Parathyroid adenoma (tissue), 2 donors: ENCODE measurements around the gene STXBP6.

Source experiments
- H2AFZ ChIP-seq: fragments of 300-600 bp; sonication (generic); one replicate; pipeline ENCODE4 v1.7.0; 2017; ENCODE audit warnings: antibody characterized with exemption, mild to moderate bottlenecking
- H3K27ac ChIP-seq: fragments of 300-600 bp; sonication (generic); one replicate; pipeline ENCODE4 v1.7.0; 2017
- H3K27me3 ChIP-seq: fragments of 300-600 bp; sonication (generic); one replicate; pipeline ENCODE4 v1.7.0; 2017; ENCODE audit warnings: low read length; ENCODE audit not compliant: control insufficient read depth, insufficient read depth
- H3K36me3 ChIP-seq: fragments of 300-600 bp; sonication (generic); one replicate; pipeline ENCODE4 v1.7.0; 2017; ENCODE audit warnings: low read length; ENCODE audit not compliant: control insufficient read depth, insufficient read depth
- H3K4me1 ChIP-seq: fragments of 300-600 bp; sonication (generic); one replicate; pipeline ENCODE4 v1.7.0; 2017; ENCODE audit warnings: control low read depth
- H3K4me2 ChIP-seq: fragments of 300-600 bp; sonication (generic); one replicate; pipeline ENCODE4 v1.7.0; 2017; ENCODE audit warnings: low read length
- H3K4me3 ChIP-seq: fragments of 300-600 bp; sonication (generic); one replicate; pipeline ENCODE4 v1.7.0; 2017; ENCODE audit warnings: low read depth, low read length
- H3K79me2 ChIP-seq: fragments of 300-600 bp; sonication (generic); one replicate; pipeline ENCODE4 v1.7.0; 2017; ENCODE audit warnings: control low read depth
- H3K9ac ChIP-seq: fragments of 300-600 bp; sonication (generic); one replicate; pipeline ENCODE4 v1.7.0; 2017; ENCODE audit warnings: mild to moderate bottlenecking
- H3K9me3 ChIP-seq: fragments of 300-600 bp; sonication (generic); one replicate; pipeline ENCODE4 v1.7.0; 2017; ENCODE audit warnings: low read length; ENCODE audit not compliant: control insufficient read depth
- TF ChIP-seq, protein P1 (sequence below): fragments of 300-600 bp; sonication (generic); IDR thresholded peaks from one replicate; pipeline ENCODE4 v1.7.0; 2017; ENCODE audit warnings: antibody characterized with exemption, mild to moderate bottlenecking
- donor health status: primary hyperparathyroidism.

Gene STXBP6

DNA sequence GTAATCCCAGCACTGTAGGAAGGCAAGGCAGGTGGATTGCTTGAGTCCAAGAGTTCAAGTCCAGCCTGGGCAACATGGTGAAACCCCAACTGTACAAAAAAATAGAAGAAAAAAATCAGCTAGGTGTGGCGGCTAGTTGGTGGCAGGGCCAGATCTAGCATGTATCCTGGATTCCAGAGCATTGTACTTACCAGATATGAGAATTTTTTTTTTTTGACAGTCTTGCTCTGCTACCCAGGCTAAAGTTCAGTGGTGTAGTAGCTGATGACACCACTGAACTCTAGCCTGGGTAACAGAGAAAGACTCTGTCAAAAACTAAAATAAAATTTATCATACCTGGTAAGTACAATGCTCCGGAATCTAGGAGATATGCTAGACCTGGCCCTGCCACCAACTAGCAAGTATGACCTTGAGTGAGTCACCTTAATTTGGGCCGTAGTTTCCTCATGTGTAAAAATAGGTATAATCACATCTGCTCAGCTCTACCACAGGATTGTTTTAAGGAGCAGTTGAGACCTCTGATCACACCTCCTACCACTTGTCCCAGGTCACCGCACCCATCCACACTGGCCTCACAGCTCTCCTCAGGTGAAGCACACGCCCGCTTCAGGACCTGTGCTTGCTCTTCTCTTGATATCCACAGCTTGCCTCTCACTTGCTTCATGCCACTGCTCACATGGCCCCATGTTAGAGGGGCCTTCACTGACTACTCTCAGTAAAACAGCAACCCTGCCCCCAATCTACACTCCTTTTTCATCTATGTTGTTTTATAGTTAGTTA, 140.2 kb downstream of the STXBP6 start:
- Histone ChIP-seq H3K27me3 (no peaks in the 10 kb centered on the region), H3K79me2 (no peaks in the 10 kb centered on the region), H3K27ac (no peak overlapping the region), H3K9ac (no peak overlapping the region), H2AFZ (no peak overlapping the region), H3K9me3 (no peaks in the 10 kb centered on the region), H3K4me3 (no peak overlapping the region), H3K4me1 (no peaks in the 10 kb centered on the region), H3K36me3 (no peaks in the 10 kb centered on the region), H3K4me2 (no peak overlapping the region)
- TF ChIP-seq, protein P1, sequence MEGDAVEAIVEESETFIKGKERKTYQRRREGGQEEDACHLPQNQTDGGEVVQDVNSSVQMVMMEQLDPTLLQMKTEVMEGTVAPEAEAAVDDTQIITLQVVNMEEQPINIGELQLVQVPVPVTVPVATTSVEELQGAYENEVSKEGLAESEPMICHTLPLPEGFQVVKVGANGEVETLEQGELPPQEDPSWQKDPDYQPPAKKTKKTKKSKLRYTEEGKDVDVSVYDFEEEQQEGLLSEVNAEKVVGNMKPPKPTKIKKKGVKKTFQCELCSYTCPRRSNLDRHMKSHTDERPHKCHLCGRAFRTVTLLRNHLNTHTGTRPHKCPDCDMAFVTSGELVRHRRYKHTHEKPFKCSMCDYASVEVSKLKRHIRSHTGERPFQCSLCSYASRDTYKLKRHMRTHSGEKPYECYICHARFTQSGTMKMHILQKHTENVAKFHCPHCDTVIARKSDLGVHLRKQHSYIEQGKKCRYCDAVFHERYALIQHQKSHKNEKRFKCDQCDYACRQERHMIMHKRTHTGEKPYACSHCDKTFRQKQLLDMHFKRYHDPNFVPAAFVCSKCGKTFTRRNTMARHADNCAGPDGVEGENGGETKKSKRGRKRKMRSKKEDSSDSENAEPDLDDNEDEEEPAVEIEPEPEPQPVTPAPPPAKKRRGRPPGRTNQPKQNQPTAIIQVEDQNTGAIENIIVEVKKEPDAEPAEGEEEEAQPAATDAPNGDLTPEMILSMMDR: no peak

DNA sequence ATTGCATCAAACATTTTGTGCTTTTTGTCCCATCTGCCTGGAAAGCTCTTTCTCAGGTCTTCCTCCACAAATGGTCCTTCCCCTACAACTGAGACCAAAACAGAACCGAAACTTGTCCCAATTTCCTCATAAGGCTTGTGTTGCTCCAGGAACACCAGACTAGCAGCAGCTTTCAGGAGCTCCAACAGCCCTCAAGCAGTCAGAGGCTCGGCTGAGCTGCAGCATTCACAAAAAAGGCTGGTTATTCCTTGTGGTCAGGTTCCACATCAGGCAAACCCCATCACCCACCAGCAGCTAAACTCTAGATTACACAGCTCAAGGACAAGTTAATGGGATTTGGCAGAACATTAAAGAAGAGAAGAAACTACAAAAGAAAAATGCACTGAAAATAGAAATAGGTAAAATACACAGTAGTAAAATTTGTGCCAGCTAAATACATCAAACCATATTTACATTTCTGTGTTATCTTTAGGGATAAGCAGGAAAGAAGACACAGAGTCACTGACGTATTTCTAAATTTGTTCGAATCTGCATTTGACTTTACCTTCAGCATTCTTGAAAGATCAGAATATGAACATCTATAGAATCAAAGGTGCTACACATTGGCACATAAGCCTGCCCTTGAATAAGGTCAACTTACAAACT, 141.2 kb downstream of the STXBP6 start:
- no peaks in the 10 kb centered on the region for H3K36me3 ChIP-seq
- H3K4me1 ChIP-seq: no peaks in the 10 kb centered on the region
- no peak overlapping the region for H3K27ac ChIP-seq
- no peak overlapping the region for H3K9ac ChIP-seq
- no peaks in the 10 kb centered on the region for H3K27me3 ChIP-seq
- H3K4me3 ChIP-seq: no peak overlapping the region
- H3K9me3 ChIP-seq: no peaks in the 10 kb centered on the region
- H3K79me2 ChIP-seq: no peaks in the 10 kb centered on the region
- H3K4me2 ChIP-seq: no peak overlapping the region
- H2AFZ ChIP-seq: no peak overlapping the region
- TF ChIP-seq, protein P1: no peak

DNA sequence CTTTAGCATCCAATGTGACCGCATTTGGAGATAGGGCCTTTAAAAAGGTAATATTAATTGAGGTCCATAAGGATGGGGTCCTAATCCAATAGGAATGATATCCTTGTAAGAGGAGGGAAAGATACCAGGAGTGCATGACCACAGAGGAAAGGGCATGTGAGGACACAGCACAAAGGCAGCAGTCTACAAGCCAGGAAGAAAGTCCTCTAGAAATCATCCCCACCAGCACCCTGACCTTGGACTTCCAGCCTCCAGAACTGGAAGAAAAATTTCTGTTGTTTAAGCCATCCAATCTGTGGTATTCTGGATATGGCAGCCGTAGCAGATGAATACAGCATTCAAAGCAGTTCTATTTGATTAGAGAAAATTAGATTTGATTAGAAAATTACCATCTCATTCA, 145.4 kb downstream of the STXBP6 start:
- H3K79me2 ChIP-seq: no peaks in the 10 kb centered on the region
- H3K27me3 ChIP-seq: no peaks in the 10 kb centered on the region
- H2AFZ ChIP-seq: no peak overlapping the region
- TF ChIP-seq, protein P1: no peak
- no peaks in the 10 kb centered on the region for H3K4me1 ChIP-seq
- H3K4me3 ChIP-seq: no peak overlapping the region
- no peaks in the 10 kb centered on the region for H3K9me3 ChIP-seq
- no peak overlapping the region for H3K9ac ChIP-seq
- no peak overlapping the region for H3K4me2 ChIP-seq
- no peaks in the 10 kb centered on the region for H3K36me3 ChIP-seq
- no peak overlapping the region for H3K27ac ChIP-seq

DNA sequence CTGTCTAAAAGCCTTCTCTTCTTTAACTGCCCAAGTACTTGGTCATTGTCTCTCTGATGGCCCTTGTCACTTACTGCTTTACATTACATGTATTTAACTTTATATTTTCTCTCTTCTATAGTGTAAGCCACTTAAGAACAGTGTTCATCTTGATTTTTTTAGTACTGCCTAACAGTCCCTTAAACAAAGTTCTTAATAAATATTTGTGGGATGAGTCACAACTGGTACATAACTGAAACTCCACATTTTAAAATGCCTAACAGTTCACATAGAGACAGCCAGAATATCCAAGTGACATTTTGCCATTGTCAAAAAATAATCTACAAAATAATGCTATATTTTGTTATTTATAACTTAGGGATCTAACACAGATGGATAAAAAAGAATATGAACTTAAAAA, 146.6 kb downstream of the STXBP6 start:
- Histone ChIP-seq H3K4me2 (no peak overlapping the region), H3K9me3 (no peaks in the 10 kb centered on the region), H3K79me2 (no peaks in the 10 kb centered on the region), H3K4me3 (no peak overlapping the region), H3K27ac (no peak overlapping the region), H3K4me1 (no peaks in the 10 kb centered on the region), H3K27me3 (no peaks in the 10 kb centered on the region), H3K36me3 (no peaks in the 10 kb centered on the region), H2AFZ (no peak overlapping the region), H3K9ac (no peak overlapping the region)
- TF ChIP-seq, protein P1: no peak
